Activated CD4-positive, alpha-beta T cell treated with anti-CD3 and anti-CD28 coated beads, Interleukin-2, amount 50 U/mL, for 48 hours (primary cell): Measurements from ENCODE around the gene SMS.
"Not testable (repeated sequence)": the region's sequence is repeated elsewhere in the genome, so short reads cannot be mapped to it uniquely, and the experiment has no call there.

ENCODE experiments used
- DNase-seq, 2 experiments: peaks; one replicate each; pipeline ENCODE4 v3.0.0-alpha.2; 2020

The SMS gene

GRCh38 chrX:21953195-21953830 is 12.8 kb downstream of the SMS start:
- not testable (repeated sequence) for DNase-seq

GRCh38 chrX:21955403-21956189 is 15.1 kb downstream of the SMS start:
- DNase-seq, result no peak

- DNase-seq, result no peak
Measured at GRCh38 chrX:21956783-21957182, 16.3 kb downstream of the SMS start.

- DNase-seq, result no peak
Measured at GRCh38 chrX:21958187-21958586, 17.7 kb downstream of the SMS start.

GRCh38 chrX:21958916-21959315 is 18.4 kb downstream of the SMS start:
- DNase-seq, result no peak

- no peak for DNase-seq
Measured at GRCh38 chrX:21959362-21960051, 19.0 kb downstream of the SMS start.

GRCh38 chrX:21960569-21961541 is 20.3 kb downstream of the SMS start:
- no peak for DNase-seq

- DNase-seq, result no peak
Measured at GRCh38 chrX:21962361-21962760, 21.9 kb downstream of the SMS start.

GRCh38 chrX:21963269-21963668 is 22.8 kb downstream of the SMS start:
- DNase-seq, result no peak

GRCh38 chrX:21963731-21964405 is 23.4 kb downstream of the SMS start:
- no peak for DNase-seq

GRCh38 chrX:21966866-21967265 is 26.4 kb downstream of the SMS start:
- DNase-seq, result no peak

GRCh38 chrX:21968333-21968732 is 27.8 kb downstream of the SMS start:
- DNase-seq, result no peak

- DNase-seq, result no peak
Measured at GRCh38 chrX:21970326-21970725, 29.8 kb downstream of the SMS start.

- DNase-seq, result no peak
Measured at GRCh38 chrX:21972046-21972445, 31.5 kb downstream of the SMS start.

- DNase-seq, result peak; percentile 17 to 28
Measured at GRCh38 chrX:21972721-21973120, 32.2 kb downstream of the SMS start.

GRCh38 chrX:21973321-21974010 is 33.0 kb downstream of the SMS start:
- DNase-seq, result no peak

- no peak for DNase-seq
Measured at GRCh38 chrX:21974011-21974385, 33.5 kb downstream of the SMS start.

GRCh38 chrX:21975242-21975641 is 34.7 kb downstream of the SMS start:
- DNase-seq, result no peak

GRCh38 chrX:21975812-21976211 is 35.3 kb downstream of the SMS start:
- no peak for DNase-seq

GRCh38 chrX:21978346-21978745 is 37.8 kb downstream of the SMS start:
- DNase-seq, result no peak

- no peak for DNase-seq
Measured at GRCh38 chrX:21982311-21982710, 41.8 kb downstream of the SMS start.
